GM19455 (cell line): ENCODE results near the gene CBX4.

ENCODE experiments used
- ATAC-seq: cut with Tn5 transposase; IDR thresholded peaks from one replicate; pipeline ENCODE4 v1.9.1; 2021; ENCODE audit not compliant: unreplicated experiment

Gene CBX4

GRCh38 chr17:79814974-79815835 lies 24.0 kb downstream of the CBX4 start:
- ATAC-seq: no peak

GRCh38 chr17:79814127-79814973 lies 24.9 kb downstream of the CBX4 start:
- no peak for ATAC-seq

- no peak for ATAC-seq
These were observed 25.7 kb downstream of the CBX4 start for GRCh38 chr17:79813297-79814126.

DNA sequence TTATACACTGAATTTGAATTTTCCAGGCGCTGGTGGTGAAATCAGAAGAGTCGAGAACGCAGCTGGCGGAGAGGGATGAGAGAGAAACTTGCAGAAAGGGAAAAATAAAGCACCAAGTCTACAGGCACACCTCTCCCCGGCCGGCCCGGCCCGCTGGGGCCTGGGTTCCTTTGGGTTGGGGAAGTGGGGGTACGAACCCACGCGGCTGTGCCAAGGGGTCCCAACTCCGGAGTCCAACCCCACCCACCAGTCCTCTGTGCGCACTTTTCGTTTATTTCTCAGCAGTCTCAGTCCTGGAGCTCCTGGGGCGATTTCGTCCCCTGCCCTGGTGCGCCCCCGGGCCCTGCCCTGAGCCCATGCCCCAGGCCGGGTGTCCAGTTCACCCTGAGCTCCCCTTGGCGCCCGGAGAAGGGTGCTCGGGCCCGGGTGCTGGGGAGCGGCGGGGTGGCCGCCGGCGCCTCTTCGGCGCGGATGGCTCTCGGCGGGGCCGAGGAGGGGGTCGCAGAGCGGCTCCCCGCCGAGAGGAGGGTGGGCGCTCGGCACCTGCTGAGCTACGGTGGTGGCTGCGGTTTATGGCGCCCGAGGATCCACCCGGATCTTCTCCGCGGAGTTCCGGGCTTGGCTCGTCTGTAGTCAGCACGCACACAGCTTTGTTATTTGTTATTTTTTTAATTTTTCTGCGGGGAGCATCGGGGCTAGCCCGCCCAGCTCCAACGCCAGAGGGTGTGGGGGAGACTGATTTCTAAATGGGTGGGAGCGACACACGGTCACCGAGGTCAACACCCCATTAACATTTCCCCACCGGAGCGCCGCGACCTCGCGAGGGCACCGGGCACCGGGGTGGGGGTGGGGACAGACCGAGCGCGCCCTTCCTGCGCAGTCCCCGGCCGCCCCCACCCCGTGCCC lies 26.6 kb downstream of the CBX4 start:
- ATAC-seq: no peak

DNA sequence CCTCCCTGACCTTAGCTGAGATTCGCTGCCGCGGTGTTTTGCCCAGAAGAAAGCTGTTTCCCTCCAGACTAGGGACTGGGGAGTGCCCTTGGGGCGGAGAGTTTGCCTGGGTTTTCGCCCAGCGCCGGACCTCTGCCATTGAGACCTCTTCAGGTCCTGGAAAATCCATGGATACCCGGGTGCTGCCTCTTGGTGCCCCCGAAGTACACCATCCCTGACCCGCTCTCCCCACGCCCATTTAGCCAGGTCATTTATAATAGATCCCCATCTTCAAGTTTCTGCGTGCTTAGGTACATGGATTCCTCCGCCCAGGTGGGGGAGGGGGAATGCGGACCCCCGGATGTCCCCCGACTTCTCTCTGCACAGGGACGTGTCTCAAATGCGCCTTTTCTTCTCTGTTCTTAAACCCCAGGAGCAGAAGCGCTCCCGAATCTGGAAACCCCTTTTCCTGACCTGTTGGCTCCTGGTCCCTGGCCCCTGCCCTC lies 27.3 kb downstream of the CBX4 start:
- ATAC-seq: no peak

- ATAC-seq: no peak
These were observed 28.0 kb downstream of the CBX4 start for GRCh38 chr17:79811011-79811867.

DNA sequence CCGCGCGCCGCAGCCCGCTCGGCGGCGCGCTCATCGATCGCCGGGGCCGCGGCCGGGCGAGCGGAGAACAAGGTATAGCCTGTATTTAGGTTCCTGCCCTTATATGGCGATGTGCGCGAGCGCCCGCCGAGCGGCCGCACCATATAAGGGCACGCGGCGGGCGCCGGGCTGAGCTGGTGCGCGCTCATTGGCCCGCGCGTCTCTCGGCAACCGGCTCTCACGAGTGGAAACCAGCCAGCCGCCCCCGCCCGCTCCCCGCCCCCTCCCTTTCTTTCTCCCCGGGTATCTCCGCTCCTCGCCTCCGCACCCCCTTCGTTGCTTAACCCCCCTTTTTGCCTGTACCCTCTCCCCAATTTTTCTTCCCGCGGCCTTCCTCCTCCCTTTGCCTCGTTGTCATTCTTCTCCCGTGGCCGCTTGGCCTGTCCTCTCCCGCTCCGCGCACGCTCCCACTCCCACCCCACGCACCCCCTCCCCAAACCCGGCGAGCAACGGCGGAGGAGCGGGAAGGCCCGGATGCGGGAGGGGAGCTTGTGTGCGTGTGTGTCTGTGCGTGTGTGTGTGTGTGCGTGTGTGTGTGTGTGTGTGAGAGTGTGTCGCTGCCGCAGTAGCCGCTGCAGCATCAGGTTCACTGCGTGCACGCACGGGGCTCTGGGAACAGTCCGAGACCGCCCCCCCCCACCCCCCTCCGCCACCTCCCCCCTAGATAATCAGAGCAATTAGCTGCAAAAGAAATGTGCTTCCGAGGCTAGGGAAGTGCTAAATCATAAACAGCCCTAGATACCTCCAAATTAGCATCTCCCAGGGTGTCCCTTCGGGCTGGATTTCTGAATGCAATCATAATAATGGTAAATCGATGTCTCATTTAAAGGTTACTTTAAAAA lies 28.9 kb downstream of the CBX4 start:
- no peak for ATAC-seq

GRCh38 chr17:79809530-79810129 lies 29.6 kb downstream of the CBX4 start:
- ATAC-seq: no peak

- ATAC-seq: no peak
These were observed 30.3 kb downstream of the CBX4 start for GRCh38 chr17:79808763-79809529.

DNA sequence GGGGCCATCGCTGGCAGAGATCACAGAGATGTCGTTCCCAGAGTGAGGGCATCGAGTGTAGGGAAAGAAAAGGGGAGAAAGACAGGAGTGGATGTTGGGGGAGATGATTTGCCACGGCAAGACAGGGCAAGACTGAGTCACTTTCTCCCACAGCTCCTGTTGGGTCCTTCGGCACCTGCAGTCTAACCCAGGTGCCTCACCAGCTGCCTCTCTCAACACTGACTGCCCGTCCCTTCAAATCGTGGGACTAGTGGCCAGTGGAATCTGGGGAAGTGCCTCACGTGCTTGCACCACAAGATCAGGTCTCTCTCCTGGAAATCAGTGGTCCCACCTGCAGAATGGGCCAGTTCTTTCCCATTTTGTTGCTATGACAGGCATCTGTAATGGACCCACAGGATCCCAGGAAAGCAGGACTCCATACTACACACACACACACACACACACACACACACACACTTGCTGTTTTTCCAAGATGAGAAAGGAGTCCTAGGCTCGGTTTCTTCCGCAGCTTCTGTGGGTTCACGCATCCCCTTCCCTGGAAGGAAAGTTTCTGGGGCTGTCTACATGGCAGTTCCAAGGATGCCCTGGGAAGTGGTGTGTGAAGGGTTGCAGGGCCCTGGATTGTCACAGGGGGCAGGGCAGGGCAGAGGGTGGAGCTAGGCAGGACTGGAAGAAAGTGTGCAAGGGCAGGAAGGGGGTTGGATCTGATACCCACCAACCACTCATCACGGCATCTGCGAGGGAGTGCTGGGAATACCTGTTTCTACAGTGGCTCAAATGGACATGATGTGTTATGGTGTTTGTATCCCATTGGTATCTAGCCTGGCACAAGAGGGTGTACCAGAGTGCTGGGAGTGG lies 32.1 kb downstream of the CBX4 start:
- ATAC-seq: no peak

DNA sequence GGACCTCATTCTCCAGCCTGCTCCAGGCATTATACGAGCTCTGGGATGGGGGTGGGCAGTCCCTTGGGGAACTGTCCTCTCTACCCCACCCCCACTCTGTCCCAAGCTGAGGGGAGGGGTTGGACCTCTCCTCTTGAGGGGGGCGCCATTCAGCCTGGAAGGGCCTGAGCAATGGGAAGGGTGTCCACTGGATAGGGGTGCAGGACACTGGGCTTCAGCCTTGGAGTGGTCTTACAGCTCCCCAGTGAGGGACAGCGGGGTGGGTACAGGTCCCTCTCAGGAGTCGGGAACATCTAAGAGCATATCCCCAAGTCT lies 32.8 kb downstream of the CBX4 start:
- ATAC-seq: no peak

DNA sequence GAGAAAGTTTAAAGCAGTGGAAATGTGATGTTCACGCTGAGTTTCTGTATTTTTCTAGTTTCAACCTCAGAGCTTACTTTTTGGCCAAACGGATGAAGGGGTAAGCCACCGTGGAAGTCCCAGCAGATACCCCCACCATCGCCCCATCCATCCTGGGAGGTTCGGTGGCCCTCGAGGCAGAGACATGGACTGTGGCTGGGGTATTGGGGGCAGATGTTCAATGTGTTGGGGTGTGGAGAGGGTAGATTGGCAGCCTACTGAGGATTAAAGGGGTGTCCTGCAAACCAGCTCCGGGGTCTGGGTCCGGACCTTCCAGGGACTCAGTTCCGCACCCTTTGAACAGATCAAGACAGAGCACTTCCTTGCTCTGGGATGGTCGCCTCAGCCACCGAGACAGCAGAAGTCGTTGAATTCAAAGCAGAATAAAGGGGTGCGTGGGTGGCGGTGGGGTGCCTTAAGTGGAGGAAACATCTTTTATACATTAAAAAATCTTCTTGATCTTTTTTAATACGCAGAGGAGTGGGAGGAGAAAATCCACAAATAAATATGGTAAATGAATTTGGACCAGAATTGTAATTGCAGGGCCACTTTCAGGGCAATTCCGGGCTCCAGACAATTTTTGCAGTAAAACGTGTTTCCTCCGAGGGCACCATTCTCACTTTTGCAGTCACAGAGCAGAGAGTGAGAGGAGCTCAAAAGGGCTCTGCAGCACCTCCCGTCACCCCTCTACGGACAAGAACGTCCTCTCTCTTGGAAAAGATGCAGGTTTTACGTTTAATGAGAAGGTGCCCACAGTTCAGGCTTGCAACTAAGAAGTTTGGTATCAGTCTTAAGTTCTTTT lies 34.2 kb downstream of the CBX4 start:
- ATAC-seq: no peak

GRCh38 chr17:79803997-79804855 lies 35.0 kb downstream of the CBX4 start:
- ATAC-seq: no peak

DNA sequence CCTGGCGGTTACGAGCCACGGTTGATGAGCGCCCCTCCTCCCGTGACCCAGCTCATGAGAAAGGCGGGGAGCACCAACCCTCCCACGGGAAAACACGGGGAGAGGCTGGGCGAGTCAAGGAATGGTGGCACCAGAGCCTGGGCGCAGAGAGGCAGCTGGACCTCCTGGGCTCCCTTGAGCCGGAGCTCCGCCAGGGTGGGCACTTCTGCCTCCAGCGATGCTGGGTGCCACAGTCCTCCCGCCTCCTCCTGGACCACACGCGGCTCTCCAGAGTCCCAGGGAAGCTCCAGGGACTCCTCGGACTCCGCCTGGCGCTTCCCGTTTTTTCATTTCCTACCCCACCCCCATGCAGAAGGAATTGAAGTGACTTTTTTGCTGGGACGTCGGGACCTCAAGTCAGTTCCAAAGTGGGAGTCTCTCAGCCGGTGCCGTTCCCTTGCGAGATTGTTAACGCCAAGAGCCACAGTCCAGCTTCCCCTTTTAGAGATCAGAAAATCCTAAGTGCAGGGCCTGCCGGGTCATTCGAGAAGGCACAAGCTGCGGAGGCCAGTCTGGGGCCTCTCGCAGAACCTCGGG lies 35.7 kb downstream of the CBX4 start:
- ATAC-seq: no peak
